GM19351 (cell line): ENCODE results near the gene NR3C1.
A peak's percentile ranks its signal among the peaks of the same experiment; 100 is the strongest.

Experiments
- ATAC-seq: cut with Tn5 transposase; IDR thresholded peaks from one replicate; pipeline ENCODE4 v1.9.1; 2021; ENCODE audit warnings: mild to moderate bottlenecking, moderate library complexity; ENCODE audit not compliant: unreplicated experiment

Gene NR3C1

DNA sequence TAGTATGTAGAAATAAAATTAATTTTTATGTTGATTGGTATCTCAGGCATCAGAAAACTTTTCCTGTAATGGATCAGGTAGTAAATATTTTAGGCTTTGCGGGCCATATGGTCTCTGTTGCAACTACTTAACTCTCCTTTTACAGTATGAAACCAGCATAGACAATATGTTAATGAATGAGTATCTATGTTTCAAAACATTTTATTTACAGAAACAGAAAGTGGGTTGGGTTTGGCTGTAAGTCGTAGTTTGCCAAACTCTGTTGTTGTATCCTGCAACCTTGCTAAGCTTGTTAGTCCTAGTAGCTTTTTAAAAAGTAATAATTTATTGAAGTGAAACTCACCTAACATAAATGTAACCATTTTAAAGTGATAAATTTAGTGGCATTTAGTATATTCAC, 132.1 kb downstream of the NR3C1 start:
- peak; percentile 55 for ATAC-seq

DNA sequence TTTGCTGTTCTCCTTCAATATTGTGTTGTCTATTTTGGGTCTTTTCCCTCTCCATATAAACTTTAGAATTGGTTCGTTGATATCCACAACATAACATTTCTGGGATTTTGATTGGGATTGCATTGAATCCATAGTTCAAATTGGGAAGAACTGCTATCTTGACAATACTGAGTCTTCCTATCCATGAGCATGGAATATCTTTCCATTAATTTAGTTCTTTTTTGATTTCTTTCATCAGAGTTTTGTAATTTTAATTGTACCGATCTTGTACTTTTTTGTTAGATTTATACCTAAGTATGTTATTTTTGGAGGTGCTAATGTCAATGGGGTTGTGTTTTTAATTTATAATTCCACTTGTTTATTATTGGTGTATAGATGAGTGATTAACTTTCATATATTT, 135.1 kb downstream of the NR3C1 start:
- ATAC-seq, result no peak

DNA sequence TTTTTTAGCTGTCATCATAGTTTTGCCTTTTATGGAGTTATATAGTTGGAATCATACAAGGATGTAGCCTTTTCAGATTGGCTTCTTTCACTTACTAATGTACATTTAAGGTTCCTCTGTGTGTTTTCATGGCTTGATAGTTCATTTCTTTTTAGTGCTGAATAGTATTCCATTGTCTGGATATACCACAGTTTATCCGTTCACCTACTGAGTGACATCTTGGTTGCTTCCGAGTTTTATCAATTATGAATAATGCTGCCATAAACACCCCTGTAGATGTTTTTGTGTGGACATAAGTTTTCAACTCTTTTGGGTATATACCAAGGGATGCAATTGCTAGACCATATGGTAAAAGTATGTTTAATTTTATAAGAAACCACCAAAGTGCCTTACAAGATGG, 136.3 kb downstream of the NR3C1 start:
- no peak for ATAC-seq

- ATAC-seq, result no peak
Measured at GRCh38 chr5:143265995-143266394, 137.5 kb downstream of the NR3C1 start.

- no peak for ATAC-seq
Measured at GRCh38 chr5:143263272-143263810, 140.1 kb downstream of the NR3C1 start.

GRCh38 chr5:143262393-143263174, 140.9 kb downstream of the NR3C1 start:
- ATAC-seq, result peak; percentile 80

GRCh38 chr5:143261748-143262392, 141.6 kb downstream of the NR3C1 start:
- ATAC-seq, result no peak

DNA sequence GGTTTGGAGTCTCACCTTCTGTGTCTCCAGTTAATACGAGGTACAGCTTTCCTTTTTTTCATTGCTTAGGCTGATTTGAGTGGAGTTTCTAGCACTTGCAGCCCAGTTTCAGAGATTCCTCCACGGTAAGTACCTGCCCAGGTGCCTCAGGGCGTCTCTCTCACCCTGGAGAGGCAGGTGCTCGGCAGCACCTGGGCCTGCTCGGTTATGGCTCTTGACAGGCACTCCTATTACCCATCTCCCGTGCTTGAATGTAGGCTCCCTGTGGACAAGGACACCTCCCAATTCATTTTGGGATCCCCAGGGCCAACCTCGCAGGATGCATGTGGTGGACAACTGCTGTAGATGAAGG, 144.3 kb downstream of the NR3C1 start:
- ATAC-seq, result no peak

DNA sequence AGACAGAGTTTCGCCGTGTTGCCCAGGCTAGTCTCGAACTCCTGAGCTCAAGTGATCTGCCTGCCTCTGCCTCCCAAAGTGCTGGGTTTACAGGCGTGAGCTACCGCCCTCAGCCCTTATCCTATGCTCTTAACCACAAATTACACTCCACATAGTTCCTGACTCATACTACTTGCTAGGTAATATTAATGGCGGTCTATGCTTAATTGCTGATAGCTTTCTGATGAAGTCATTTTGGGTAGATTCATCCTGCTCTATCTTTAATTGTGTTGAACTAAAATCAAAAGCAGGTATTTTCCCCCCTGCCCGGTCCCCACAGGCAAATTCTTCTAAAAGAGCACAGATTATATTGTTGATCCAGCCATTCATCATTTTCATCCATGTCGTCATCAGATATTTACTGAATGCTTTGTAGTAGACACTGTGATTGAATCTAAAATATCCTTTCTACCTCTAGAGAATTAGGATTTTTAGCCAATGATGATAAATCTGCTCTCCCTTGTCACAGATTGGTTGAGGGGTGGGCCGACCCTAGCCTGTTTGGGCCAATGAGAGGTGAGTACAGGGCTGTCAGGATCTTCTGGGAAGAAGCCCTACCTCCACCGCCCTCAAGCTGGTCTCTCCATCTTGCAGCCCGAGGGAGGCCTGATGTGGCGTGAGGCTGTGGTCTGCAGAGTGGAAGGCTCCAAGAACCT, 144.8 kb downstream of the NR3C1 start:
- no peak for ATAC-seq

- ATAC-seq, result no peak
Measured at GRCh38 chr5:143254819-143255218, 148.7 kb downstream of the NR3C1 start.

DNA sequence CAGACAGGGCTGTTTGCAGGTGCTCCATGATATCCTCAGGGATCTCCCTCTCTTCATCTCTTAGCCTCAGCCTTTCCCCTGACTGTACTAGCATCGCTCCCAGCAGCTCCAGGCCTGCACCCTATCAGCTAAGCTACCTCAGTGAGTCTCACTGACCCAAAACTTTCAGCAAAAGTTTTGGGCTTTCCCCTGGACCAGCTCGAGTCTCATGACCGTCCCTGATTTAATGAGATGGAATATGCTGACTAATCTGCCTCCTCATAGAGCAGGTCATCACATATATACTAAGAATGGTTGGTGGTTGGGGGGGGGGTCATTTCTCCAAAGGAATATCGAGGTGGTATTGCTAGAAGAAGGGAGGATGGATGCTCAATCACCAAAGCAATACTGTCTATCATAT, 151.5 kb downstream of the NR3C1 start:
- peak; percentile 53 for ATAC-seq

DNA sequence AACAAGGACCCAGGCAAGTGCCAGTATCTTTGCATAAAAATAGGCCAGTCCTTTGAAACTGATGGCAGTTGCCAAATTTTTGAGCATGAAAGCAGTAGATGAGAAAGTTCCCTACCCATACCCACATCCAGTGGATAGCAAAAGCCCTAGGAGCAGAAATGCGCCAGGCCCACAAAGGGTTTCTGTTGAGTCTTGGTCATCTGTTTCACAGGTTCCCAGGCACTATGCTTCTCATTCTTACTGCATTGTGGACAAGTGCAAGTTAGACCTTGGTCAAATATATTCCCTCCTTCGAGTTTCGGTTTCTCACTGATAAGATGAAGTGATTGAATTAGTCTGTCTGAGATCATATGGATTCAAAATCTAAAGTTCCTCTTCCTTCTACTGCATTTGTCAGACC, 152.3 kb downstream of the NR3C1 start:
- ATAC-seq, result peak; percentile 81

GRCh38 chr5:143249851-143250250, 153.6 kb downstream of the NR3C1 start:
- no peak for ATAC-seq

DNA sequence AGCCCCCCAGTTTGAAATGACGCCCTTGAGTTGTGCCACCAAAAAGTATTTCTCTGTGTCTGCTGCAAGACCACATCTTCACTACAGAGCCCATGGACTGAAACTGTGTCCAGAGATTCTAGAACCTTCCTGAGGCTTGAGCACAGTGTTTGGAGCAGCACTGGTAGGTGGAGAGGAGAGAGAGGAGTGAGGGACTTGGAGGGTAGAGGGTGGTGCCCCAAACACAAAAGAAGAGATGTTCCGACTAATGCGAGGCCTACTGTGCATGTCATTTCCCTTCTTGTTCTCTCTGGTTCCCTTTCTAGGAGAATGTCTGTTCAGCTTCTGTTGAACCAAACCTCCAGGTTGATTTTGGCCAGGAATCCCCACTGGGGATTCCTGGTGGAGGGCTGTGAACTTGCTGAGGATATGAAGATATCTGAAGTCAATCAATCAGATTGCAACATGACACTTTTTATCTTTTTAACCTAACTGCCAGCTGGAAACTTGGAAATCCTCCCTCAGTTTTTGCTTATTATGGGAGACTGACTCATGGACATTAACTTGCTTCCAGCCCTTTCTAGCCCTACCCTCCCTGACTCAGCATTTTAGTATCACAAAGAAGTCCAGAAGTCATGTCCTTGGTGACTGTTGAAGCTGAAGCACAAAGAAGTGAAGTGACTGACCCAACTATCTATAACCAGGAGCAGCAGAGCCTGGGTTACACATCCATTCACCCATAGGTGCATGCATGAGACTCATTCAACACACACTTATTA, 154.5 kb downstream of the NR3C1 start:
- no peak for ATAC-seq

GRCh38 chr5:143248391-143248790, 155.1 kb downstream of the NR3C1 start:
- no peak for ATAC-seq

- no peak for ATAC-seq
Measured at GRCh38 chr5:143247134-143247815, 156.2 kb downstream of the NR3C1 start.

- no peak for ATAC-seq
Measured at GRCh38 chr5:143245929-143246561, 157.4 kb downstream of the NR3C1 start.

GRCh38 chr5:143244990-143245389, 158.5 kb downstream of the NR3C1 start:
- ATAC-seq, result no peak

GRCh38 chr5:143244000-143244736, 159.3 kb downstream of the NR3C1 start:
- no peak for ATAC-seq
